ENCODE results near the gene SLC39A11. TPM values are rescaled to one million over a fixed set of nuclear protein-coding genes. Genes with fewer than 3 reads are reported as not detected.
A peak's percentile ranks its signal among the peaks of the same experiment; 100 is the strongest.

The SLC39A11 gene
- total and polyA plus RNA-seq, 2 of the 13 experiments (the other 11 are each of a cell fraction or from before 2014, with no cell fraction given): 17.2 to 31.5 TPM

GRCh38 chr17:72683506-72684404, 408.7 kb downstream of the SLC39A11 start (continued):
- TF ChIP-seq ZNF770 (CRISPR knock-in tag; IDR thresholded peaks at IDR 0.05) (peak; percentile 61; the same call in 1 of the 2 replicates), ZNF124 (CRISPR knock-in tag; IDR thresholded peaks at IDR 0.05) (peak; percentile 29; the same call in 1 of the 2 replicates), KLF15 (CRISPR knock-in tag; IDR thresholded peaks at IDR 0.05; ENCODE audit: borderline replicate concordance) (no peak), HCFC1 (IDR thresholded peaks at IDR 0.05; ENCODE audit: low read depth, low read length) (no peak), CBX5 (CRISPR knock-in tag; IDR thresholded peaks at IDR 0.05; ENCODE audit: borderline replicate concordance) (peak; percentile 90; the same call in 1 of the 2 replicates), ZNF660 (CRISPR knock-in tag; IDR thresholded peaks at IDR 0.05; ENCODE audit: borderline replicate concordance, low read depth) (no peak), PRMT3 (CRISPR knock-in tag; IDR thresholded peaks at IDR 0.05; ENCODE audit: borderline replicate concordance, low read depth) (no peak), ZNF598 (CRISPR knock-in tag; IDR thresholded peaks at IDR 0.05; ENCODE audit: borderline replicate concordance) (no peak), LCORL (IDR thresholded peaks at IDR 0.05) (no peak), LCORL (CRISPR knock-in tag; IDR thresholded peaks at IDR 0.05) (peak; percentile 66), NR2F1 (CRISPR knock-in tag; IDR thresholded peaks at IDR 0.05) (0 out of 4 replicates have a peak, but pooled peaks have one; percentile 13 to 23), ZNF709 (CRISPR knock-in tag; IDR thresholded peaks at IDR 0.05) (no peak), TRAFD1 (CRISPR knock-in tag; IDR thresholded peaks at IDR 0.05; ENCODE audit: borderline replicate concordance) (no peak), U2AF2 (IDR thresholded peaks at IDR 0.05; ENCODE audit: low read depth, low read length) (no peak), SALL1 (CRISPR knock-in tag; IDR thresholded peaks at IDR 0.05) (peak; percentile 55; the same call in 1 of the 2 replicates), YEATS4 (CRISPR knock-in tag; IDR thresholded peaks at IDR 0.05; ENCODE audit: borderline replicate concordance) (peak; percentile 47; the same call in 1 of the 2 replicates), SMARCE1 (IDR thresholded peaks at IDR 0.05; ENCODE audit: borderline replicate concordance) (no peak), KAT8 (CRISPR knock-in tag; IDR thresholded peaks at IDR 0.05) (peak; percentile 69)
- TF ChIP-seq, protein P1, sequence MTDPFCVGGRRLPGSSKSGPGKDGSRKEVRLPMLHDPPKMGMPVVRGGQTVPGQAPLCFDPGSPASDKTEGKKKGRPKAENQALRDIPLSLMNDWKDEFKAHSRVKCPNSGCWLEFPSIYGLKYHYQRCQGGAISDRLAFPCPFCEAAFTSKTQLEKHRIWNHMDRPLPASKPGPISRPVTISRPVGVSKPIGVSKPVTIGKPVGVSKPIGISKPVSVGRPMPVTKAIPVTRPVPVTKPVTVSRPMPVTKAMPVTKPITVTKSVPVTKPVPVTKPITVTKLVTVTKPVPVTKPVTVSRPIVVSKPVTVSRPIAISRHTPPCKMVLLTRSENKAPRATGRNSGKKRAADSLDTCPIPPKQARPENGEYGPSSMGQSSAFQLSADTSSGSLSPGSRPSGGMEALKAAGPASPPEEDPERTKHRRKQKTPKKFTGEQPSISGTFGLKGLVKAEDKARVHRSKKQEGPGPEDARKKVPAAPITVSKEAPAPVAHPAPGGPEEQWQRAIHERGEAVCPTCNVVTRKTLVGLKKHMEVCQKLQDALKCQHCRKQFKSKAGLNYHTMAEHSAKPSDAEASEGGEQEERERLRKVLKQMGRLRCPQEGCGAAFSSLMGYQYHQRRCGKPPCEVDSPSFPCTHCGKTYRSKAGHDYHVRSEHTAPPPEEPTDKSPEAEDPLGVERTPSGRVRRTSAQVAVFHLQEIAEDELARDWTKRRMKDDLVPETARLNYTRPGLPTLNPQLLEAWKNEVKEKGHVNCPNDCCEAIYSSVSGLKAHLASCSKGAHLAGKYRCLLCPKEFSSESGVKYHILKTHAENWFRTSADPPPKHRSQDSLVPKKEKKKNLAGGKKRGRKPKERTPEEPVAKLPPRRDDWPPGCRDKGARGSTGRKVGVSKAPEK (CRISPR knock-in tag; IDR thresholded peaks at IDR 0.05; ENCODE audit: borderline replicate concordance): no peak; the same call in 1 of the 2 replicates

Data from HepG2 (cell line).